ENCODE data around the gene CHRM5. TPM values are rescaled to one million over a fixed set of nuclear protein-coding genes. Genes with fewer than 3 reads are reported as not detected.

The CHRM5 gene
- total RNA-seq, 1 experiment from 2014 or later = not detected

DNA sequence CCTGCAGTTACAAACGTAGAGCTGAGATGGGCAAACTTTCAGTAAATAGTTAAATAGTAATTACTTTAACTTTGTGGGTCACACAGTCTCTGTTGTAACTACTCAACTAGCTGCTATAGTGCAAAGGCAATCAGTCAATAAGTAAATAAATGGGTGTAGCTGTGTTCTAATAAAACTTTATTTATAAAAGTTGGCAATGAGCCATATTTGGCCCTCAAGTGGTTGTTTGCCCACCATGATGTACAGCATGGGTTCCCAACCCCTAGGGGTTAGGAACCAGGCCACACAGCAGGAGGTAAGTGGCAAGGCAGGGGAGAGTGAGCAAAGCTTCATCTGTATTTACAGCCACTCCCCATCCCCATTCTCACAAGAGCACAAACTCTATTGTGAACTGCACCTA, 44.9 kb upstream of the CHRM5 start (continued):
- TF ChIP-seq, protein P1, sequence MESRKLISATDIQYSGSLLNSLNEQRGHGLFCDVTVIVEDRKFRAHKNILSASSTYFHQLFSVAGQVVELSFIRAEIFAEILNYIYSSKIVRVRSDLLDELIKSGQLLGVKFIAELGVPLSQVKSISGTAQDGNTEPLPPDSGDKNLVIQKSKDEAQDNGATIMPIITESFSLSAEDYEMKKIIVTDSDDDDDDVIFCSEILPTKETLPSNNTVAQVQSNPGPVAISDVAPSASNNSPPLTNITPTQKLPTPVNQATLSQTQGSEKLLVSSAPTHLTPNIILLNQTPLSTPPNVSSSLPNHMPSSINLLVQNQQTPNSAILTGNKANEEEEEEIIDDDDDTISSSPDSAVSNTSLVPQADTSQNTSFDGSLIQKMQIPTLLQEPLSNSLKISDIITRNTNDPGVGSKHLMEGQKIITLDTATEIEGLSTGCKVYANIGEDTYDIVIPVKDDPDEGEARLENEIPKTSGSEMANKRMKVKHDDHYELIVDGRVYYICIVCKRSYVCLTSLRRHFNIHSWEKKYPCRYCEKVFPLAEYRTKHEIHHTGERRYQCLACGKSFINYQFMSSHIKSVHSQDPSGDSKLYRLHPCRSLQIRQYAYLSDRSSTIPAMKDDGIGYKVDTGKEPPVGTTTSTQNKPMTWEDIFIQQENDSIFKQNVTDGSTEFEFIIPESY (IDR thresholded peaks at IDR 0.05; ENCODE audit: extremely low read depth, insufficient replicate concordance, low read length) = no peak
- TF ChIP-seq ELF1 (IDR thresholded peaks at IDR 0.05; ENCODE audit: borderline replicate concordance, low read depth) = no peak
- TF ChIP-seq SRF (IDR thresholded peaks at IDR 0.05; ENCODE audit: low read depth) = no peak
- no peak for TF ChIP-seq ZNF274 (IDR thresholded peaks at IDR 0.05; ENCODE audit: low read depth, low read length)
- no peak for TF ChIP-seq POLR2AphosphoS5 (IDR thresholded peaks at IDR 0.05; ENCODE audit: low read depth, low read length)

DNA sequence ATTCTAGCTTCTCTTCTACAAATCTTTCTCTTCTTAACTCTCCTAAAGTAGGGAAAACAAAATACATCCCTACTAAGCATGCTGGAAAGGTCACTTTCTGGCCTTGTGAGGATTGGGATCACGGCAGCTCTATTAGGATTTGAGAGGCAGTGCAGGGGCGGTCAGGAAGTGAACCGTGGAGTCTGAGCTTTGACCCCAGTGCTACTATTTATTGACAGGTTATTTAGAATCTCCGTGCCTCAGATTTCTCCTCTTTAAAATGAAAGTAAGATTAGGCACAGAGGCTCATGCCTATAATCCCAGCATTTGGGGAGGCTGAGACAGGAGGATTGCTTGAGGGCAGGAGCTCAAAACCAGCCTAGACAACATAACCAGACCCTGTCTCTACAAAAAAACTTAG, 42.0 kb upstream of the CHRM5 start:
- Histone ChIP-seq H4K20me1 (ENCODE audit: insufficient read depth) (no peaks in the 10 kb centered on the region), H3K27me3 (ENCODE audit: insufficient read depth, low read length) (no peaks in the 10 kb centered on the region), H3K4me2 (ENCODE audit: low read length) (no peak overlapping the region), H3K4me3 (replicated peaks in 1 of 2; ENCODE audit: low read depth in 1 of 2, low read length in 2 of 2) (no peak overlapping the region), H3K36me3 (ENCODE audit: control insufficient read depth in 1 of 2, insufficient read depth in 2 of 2, low read length in 2 of 2) (no peaks in the 10 kb centered on the region), H3K79me2 (ENCODE audit: insufficient read depth, low read length) (no peaks in the 10 kb centered on the region), H2AFZ (ENCODE audit: low read depth, low read length, poor library complexity, severe bottlenecking) (no peak overlapping the region), H3K9me3 (ENCODE audit: control insufficient read depth in 1 of 2, insufficient read depth in 1 of 2, low read depth in 1 of 2, low read length in 2 of 2) (no peaks in the 10 kb centered on the region), H3K9ac (ENCODE audit: low read length) (no peak overlapping the region), H3K9me2 (ENCODE audit: insufficient read depth) (no peaks in the 10 kb centered on the region), H3K4me1 (ENCODE audit: control insufficient read depth in 1 of 2, insufficient read depth in 2 of 2, low read length in 2 of 2) (no peaks in the 10 kb centered on the region), H3K27ac (ENCODE audit: low read depth, low read length) (no peak overlapping the region)
- no TSS peak for BruUV-seq (replicated peaks)
- no peak for DNase-seq (ENCODE audit: low read depth, low spot score)
- intact Hi-C loops (cut with micrococcal nuclease) = no loop called here
- ATAC-seq = no peak
- RAD21 ChIA-PET (ENCODE audit: low non-redundant PET in 1 of 2, low total read pairs in 2 of 2, uncharacterized antibody in 2 of 2, unreplicated experiment in 2 of 2) = no interaction called here
- TF ChIP-seq ZNF274 (IDR thresholded peaks at IDR 0.05; ENCODE audit: low read depth, low read length) (no peak), ELF1 (IDR thresholded peaks at IDR 0.05; ENCODE audit: borderline replicate concordance, low read depth) (no peak), SIN3A (IDR thresholded peaks at IDR 0.05; ENCODE audit: low read depth) (no peak), ZFX (IDR thresholded peaks at IDR 0.05) (no peak), POLR2A (IDR thresholded peaks at IDR 0.05; ENCODE audit: borderline replicate concordance, extremely low read depth, insufficient read depth, insufficient read length) (no peak), SP1 (IDR thresholded peaks at IDR 0.05; ENCODE audit: low read depth) (no peak)
- CTCF ChIA-PET = no interaction called here
- POLR2A ChIA-PET = no interaction called here
